Mucosa of descending colon (tissue), 3 donors: ENCODE measurements around the gene TBC1D32. TPM values are rescaled to one million over a fixed set of nuclear protein-coding genes. Genes with fewer than 3 reads are reported as not detected.
"Not testable (repeated sequence)": the region's sequence is repeated elsewhere in the genome, so short reads cannot be mapped to it uniquely, and the experiment has no call there.

ENCODE experiments used
- ATAC-seq: fragments of 200-7000 bp; cut with Tn5 transposase; one replicate; pipeline ENCODE4 v1.9.1; 2020; ENCODE audit warnings: mild to moderate bottlenecking, moderate library complexity
- DNase-seq, 3 donors: peaks; one replicate each; pipeline ENCODE4 v3.0.0-alpha.2; 2020
- H3K36me3 ChIP-seq: fragments of 200-600 bp; one replicate; pipeline ENCODE4 v1.8.0; 2021; ENCODE audit warnings: low read depth, mild to moderate bottlenecking
- H3K4me1 ChIP-seq: fragments of 200-600 bp; one replicate; pipeline ENCODE4 v1.8.0; 2021; ENCODE audit warnings: low read depth, mild to moderate bottlenecking
- H3K4me3 ChIP-seq: fragments of 200-600 bp; one replicate; pipeline ENCODE4 v1.8.0; 2021; ENCODE audit warnings: mild to moderate bottlenecking
- H3K9me3 ChIP-seq: fragments of 200-600 bp; one replicate; pipeline ENCODE4 v1.8.0; 2021; ENCODE audit warnings: mild to moderate bottlenecking
- CTCF ChIP-seq: fragments of 200-600 bp; IDR thresholded peaks from one replicate; pipeline ENCODE4 v1.8.0; 2022; ENCODE audit warnings: antibody characterized with exemption, mild to moderate bottlenecking
- intact Hi-C, 2 donors: fragments of 100-400 bp; cut with DNase I in 1 of 2; cut with micrococcal nuclease in 1 of 2; formaldehyde crosslinking; loops; one replicate each; pipeline versions ENCODE4 v1.11.0 to v1.11.1; 2022; cut with DNase I, micrococcal nuclease
- total RNA-seq, 3 donors: library from RNA; stranded (reverse); fragmentation: NEBNext Ultra II Directional in 2 of 3; extraction: Animal tissue kit (Norgen Biotek cat#: 25700) in 2 of 3; gene quantifications; one replicate each; pipeline versions ENCODE4 v1.2.1 to v1.2.4, GENCODE V29; 2021 to 2023
- donor health status: DM: no; HTN: no; CAD: no; lungs with moderate emphysema.
- donor health status: DM: no; HTN: no; CAD: no.
- donor health status: DM: no; HTN: yes; CAD: no.

Gene TBC1D32
- total RNA-seq, 3 donors from 2014 or later: 6.0 to 13.2 (median 8.6) TPM

GRCh38 chr6:121210943-121211342 lies 123.3 kb downstream of the TBC1D32 start:
- H3K36me3 ChIP-seq: no peaks in the 10 kb centered on the region
- no peak overlapping the region for H3K4me3 ChIP-seq
- intact Hi-C loops: no loop called here
- DNase-seq (no peak), ATAC-seq (no peak)
- H3K4me1 ChIP-seq: no peaks in the 10 kb centered on the region
- no peak for TF ChIP-seq CTCF
- H3K9me3 ChIP-seq: peaks cover 14% of the 10 kb centered on the region

GRCh38 chr6:121205569-121205968 lies 128.7 kb downstream of the TBC1D32 start:
- no peak overlapping the region for H3K4me3 ChIP-seq
- no peak for DNase-seq
- H3K4me1 ChIP-seq: no peaks in the 10 kb centered on the region
- H3K36me3 ChIP-seq: no peaks in the 10 kb centered on the region
- no peaks in the 10 kb centered on the region for H3K9me3 ChIP-seq
- no peak for TF ChIP-seq CTCF
- intact Hi-C loops: no loop called here
- ATAC-seq: no peak

GRCh38 chr6:121201105-121201504 lies 133.2 kb downstream of the TBC1D32 start:
- Histone ChIP-seq H3K9me3 (no peaks in the 10 kb centered on the region), H3K36me3 (no peaks in the 10 kb centered on the region), H3K4me3 (no peak overlapping the region), H3K4me1 (no peaks in the 10 kb centered on the region)
- ATAC-seq (no peak), DNase-seq (no peak)
- intact Hi-C loops: no loop called here
- no peak for TF ChIP-seq CTCF

- ATAC-seq, H3K9me3 ChIP-seq, H3K4me1 ChIP-seq, DNase-seq, H3K4me3 ChIP-seq, H3K36me3 ChIP-seq, intact Hi-C loops: not testable (repeated sequence)
Observed at GRCh38 chr6:121196042-121196441, 138.2 kb downstream of the TBC1D32 start.

- no peaks in the 10 kb centered on the region for H3K36me3 ChIP-seq
- DNase-seq (no peak), ATAC-seq (no peak)
- H3K4me1 ChIP-seq: no peaks in the 10 kb centered on the region
- no peak overlapping the region for H3K4me3 ChIP-seq
- H3K9me3 ChIP-seq: no peaks in the 10 kb centered on the region
- intact Hi-C loops: no loop called here
- no peak for TF ChIP-seq CTCF
Observed at GRCh38 chr6:121190122-121190521, 144.2 kb downstream of the TBC1D32 start.

- DNase-seq: no peak
- no peaks in the 10 kb centered on the region for H3K36me3 ChIP-seq
- TF ChIP-seq CTCF: no peak
- no peaks in the 10 kb centered on the region for H3K9me3 ChIP-seq
- intact Hi-C loops: no loop called here
- no peak for ATAC-seq
- H3K4me3 ChIP-seq: no peak overlapping the region
- no peaks in the 10 kb centered on the region for H3K4me1 ChIP-seq
Observed at GRCh38 chr6:121188356-121188755, 145.9 kb downstream of the TBC1D32 start.
